IMR-90 (cell line): Measurements from ENCODE around the gene CDKN1A. TPM values are rescaled to one million over a fixed set of nuclear protein-coding genes. Genes with fewer than 3 reads are reported as not detected.

Source experiments
- ATAC-seq: fragments of 200-7000 bp; cut with Tn5 transposase; 2 replicates; pipeline ENCODE4 v1.9.1; 2020; ENCODE audit warnings: low read depth, mild to moderate bottlenecking, moderate library complexity
- BruUV-seq: library from RNA; stranded (reverse); fragments of 400-500 nt; replicated peaks from 2 replicates; lab custom pipeline; 2021; lab: Mats Ljungman, UMichigan
- CTCF ChIA-PET: fragments of 300-600 bp; formaldehyde crosslinking; extraction: SDS; loops from one replicate; lab custom pipeline; 2021; ENCODE audit warnings: antibody characterized with exemption; lab: Yijun Ruan, JAX
- POLR2A ChIA-PET: fragments of 300-600 bp; sonication (Branson Sonifier 250); formaldehyde crosslinking; loops from one replicate; lab custom pipeline; 2022; ENCODE audit warnings: antibody characterized with exemption; ENCODE audit not compliant: unreplicated experiment; lab: Charles Lee
- DNase-seq: peaks from one replicate; pipeline ENCODE4 v3.0.0; 2013
- H2AFZ ChIP-seq: replicated peaks from 2 replicates; pipeline ENCODE3; 2013; ENCODE audit warnings: low read length, mild to moderate bottlenecking; ENCODE audit not compliant: poor library complexity
- H2AK5ac ChIP-seq: 2 replicates; pipeline ENCODE4 v1.6.1; 2013; ENCODE audit warnings: low read depth, low read length, inconsistent platforms
- H2AK9ac ChIP-seq: replicated peaks from 2 replicates; pipeline ENCODE3; 2013; ENCODE audit warnings: mild to moderate bottlenecking, low read depth, low read length, moderate library complexity; ENCODE audit not compliant: poor library complexity
- H2BK120ac ChIP-seq: 2 replicates; pipeline ENCODE4 v1.6.1; 2013; ENCODE audit warnings: low read depth, low read length, inconsistent platforms
- H2BK15ac ChIP-seq: 3 replicates; pipeline ENCODE4 v1.6.1; 2013; ENCODE audit warnings: low read depth, low read length, inconsistent platforms
- H2BK20ac ChIP-seq: 2 replicates; pipeline ENCODE4 v1.6.1; 2013; ENCODE audit warnings: low read depth, mild to moderate bottlenecking, inconsistent platforms, low read length, moderate library complexity
- H2BK5ac ChIP-seq: 2 replicates; pipeline ENCODE4 v1.6.1; 2013; ENCODE audit warnings: mild to moderate bottlenecking, low read depth, low read length, inconsistent platforms; ENCODE audit not compliant: poor library complexity, severe bottlenecking
- H3K14ac ChIP-seq: replicated peaks from 2 replicates; pipeline ENCODE4 v1.6.1; 2013; ENCODE audit warnings: low read depth, low read length, inconsistent platforms
- H3K18ac ChIP-seq: 2 replicates; pipeline ENCODE4 v1.6.1; 2013; ENCODE audit warnings: low read depth, low read length, control low read depth
- H3K23ac ChIP-seq: 2 replicates; pipeline ENCODE4 v1.6.1; 2013; ENCODE audit warnings: low read depth, low read length, inconsistent platforms
- H3K27ac ChIP-seq: 2 replicates; pipeline ENCODE4 v1.5.1; 2013; ENCODE audit warnings: mild to moderate bottlenecking, control low read depth, low read length; ENCODE audit not compliant: insufficient read depth
- H3K27me3 ChIP-seq: 2 replicates; pipeline ENCODE4 v1.6.1; 2013; ENCODE audit warnings: low read length; ENCODE audit not compliant: control insufficient read depth, insufficient read depth
- H3K36me3 ChIP-seq: 2 replicates; pipeline ENCODE4 v1.6.1; 2013; ENCODE audit warnings: low read length, mixed read lengths; ENCODE audit not compliant: control insufficient read depth, insufficient read depth
- H3K4ac ChIP-seq: 2 replicates; pipeline ENCODE4 v1.6.1; 2013; ENCODE audit warnings: low read depth, low read length, inconsistent platforms
- H3K4me1 ChIP-seq: 2 replicates; pipeline ENCODE4 v1.6.1; 2013; ENCODE audit warnings: low read length, mixed read lengths; ENCODE audit not compliant: control insufficient read depth, insufficient read depth
- H3K4me2 ChIP-seq: 2 replicates; pipeline ENCODE4 v1.6.1; 2013; ENCODE audit warnings: low read depth, mild to moderate bottlenecking, control low read depth, low read length, moderate library complexity
- H3K4me3 ChIP-seq: 2 replicates; pipeline ENCODE4 v1.5.1; 2013; ENCODE audit warnings: low read depth, mild to moderate bottlenecking, control low read depth, low read length, moderate library complexity; ENCODE audit not compliant: insufficient read depth
- H3K56ac ChIP-seq: 2 replicates; pipeline ENCODE4 v1.6.1; 2013; ENCODE audit warnings: low read length, inconsistent platforms; ENCODE audit not compliant: insufficient read depth; ENCODE audit errors: extremely low read depth
- H3K79me1 ChIP-seq, 2 experiments: 2 replicates each; pipeline ENCODE4 v1.6.1; 2013; ENCODE audit warnings: low read length in 2 of 2, inconsistent platforms in 1 of 2, low read depth in 1 of 2
- H3K9ac ChIP-seq: 2 replicates; pipeline ENCODE4 v1.6.1; 2013; ENCODE audit warnings: low read depth, low read length, control low read depth
- H3K9me1 ChIP-seq: 2 replicates; pipeline ENCODE4 v1.6.1; 2013; ENCODE audit warnings: low read length, inconsistent platforms; ENCODE audit not compliant: insufficient read depth
- H3K9me3 ChIP-seq: 2 replicates; pipeline ENCODE4 v1.6.1; 2013; ENCODE audit warnings: low read length; ENCODE audit not compliant: control insufficient read depth, insufficient read depth
- H4K20me1 ChIP-seq: 2 replicates; pipeline ENCODE4 v1.6.1; 2013; ENCODE audit warnings: low read length, inconsistent platforms; ENCODE audit not compliant: insufficient read depth
- H4K5ac ChIP-seq: 2 replicates; pipeline ENCODE4 v1.6.1; 2013; ENCODE audit warnings: mild to moderate bottlenecking, low read depth, low read length, control low read depth
- H4K8ac ChIP-seq, 2 experiments: 2 replicates each; pipeline ENCODE4 v1.6.1; 2013; ENCODE audit warnings: low read depth in 2 of 2, low read length in 2 of 2, control low read depth in 1 of 2, inconsistent platforms in 1 of 2
- H4K91ac ChIP-seq: 2 replicates; pipeline ENCODE4 v1.6.1; 2013; ENCODE audit warnings: low read depth, low read length, inconsistent platforms; ENCODE audit not compliant: insufficient read depth
- BHLHE40 ChIP-seq: fragments of 150-350 bp; IDR thresholded peaks from 2 replicates; pipeline ENCODE4 v1.6.1; 2016; ENCODE audit warnings: mild to moderate bottlenecking, low read depth, low read length
- CEBPB ChIP-seq: IDR thresholded peaks from 2 replicates; pipeline ENCODE4 v1.6.1; 2012; ENCODE audit warnings: low read depth, low read length, improper control_type of control experiment
- MAFK ChIP-seq: IDR thresholded peaks from 2 replicates; pipeline ENCODE4 v1.6.1; 2012; ENCODE audit warnings: low read depth, low read length, improper control_type of control experiment
- MAZ ChIP-seq: IDR thresholded peaks from 2 replicates; pipeline ENCODE4 v1.6.1; 2012; ENCODE audit warnings: low read depth, mild to moderate bottlenecking, low read length, improper control_type of control experiment, moderate library complexity, borderline replicate concordance
- MXI1 ChIP-seq: IDR thresholded peaks from 2 replicates; pipeline ENCODE4 v1.6.1; 2012; ENCODE audit warnings: low read depth, mild to moderate bottlenecking, low read length, moderate library complexity, borderline replicate concordance
- POLR2A ChIP-seq: IDR thresholded peaks from 2 replicates; pipeline ENCODE4 v1.6.1; 2012; ENCODE audit warnings: mild to moderate bottlenecking, low read depth, low read length
- RCOR1 ChIP-seq: IDR thresholded peaks from 2 replicates; pipeline ENCODE4 v1.6.1; 2012; ENCODE audit warnings: mild to moderate bottlenecking, low read length, improper control_type of control experiment; ENCODE audit not compliant: insufficient replicate concordance
- RFX5 ChIP-seq: IDR thresholded peaks from 2 replicates; pipeline ENCODE4 v1.8.0; 2012; ENCODE audit warnings: low read depth, mild to moderate bottlenecking, low read length, moderate library complexity
- SMC3 ChIP-seq: fragments of 150-350 bp; IDR thresholded peaks from 2 replicates; pipeline ENCODE4 v1.6.1; 2016; ENCODE audit warnings: low read depth, mild to moderate bottlenecking, antibody characterized with exemption, low read length, moderate library complexity
- USF2 ChIP-seq: fragments of 150-350 bp; IDR thresholded peaks from 2 replicates; pipeline ENCODE4 v1.6.1; 2017; ENCODE audit warnings: mild to moderate bottlenecking, antibody characterized with exemption, low read length, low read depth
- WGBS, 2 experiments: methylation state at CpG; one replicate each; pipeline versions ENCODE4 v1.1.5 to v1.1.7; 2013; ENCODE audit warnings: missing lambda C conversion rate in 2 of 2; ENCODE audit not compliant: insufficient read length in 1 of 2; ENCODE audit errors: extremely low coverage in 2 of 2; 5-methylcytosine and 5-hydroxymethylcytosine counted together
- dilution Hi-C: fragments of 300-500 bp; cut with HindIII; formaldehyde crosslinking; loops from one replicate; pipeline ENCODE4 v1.14.3; 2018; ENCODE audit warnings: low sequenced_read_pairs; ENCODE audit not compliant: unreplicated experiment
- in situ Hi-C: fragments of 300-500 bp; cut with MboI; formaldehyde crosslinking; loops from 3 replicates; pipeline ENCODE4 v1.14.3; 2019; ENCODE audit warnings: low sequenced_read_pairs, inconsistent platforms, mixed read lengths
- intact Hi-C: fragments of 100-400 bp; cut with micrococcal nuclease; formaldehyde crosslinking; loops from 2 replicates; pipeline ENCODE4 v1.10.0; 2022
- polyA plus RNA-seq, 3 experiments: library from polyadenylated mRNA; depleted of rRNA; stranded (reverse); fragments of >200 nt; gene quantifications; 2 replicates each; pipeline ENCODE4 v1.2.3, GENCODE V29; 2012; ENCODE audit warnings: low replicate concordance in 1 of 3
- total RNA-seq: library from RNA; depleted of rRNA; stranded (reverse); fragments of >200 nt; gene quantifications from 2 replicates; pipeline ENCODE4 v1.2.3, GENCODE V29; 2012

Gene CDKN1A
- total and polyA plus RNA-seq, 2 of the 4 experiments (the other 2 are of a cell fraction): 155 to 576 TPM

- no CpG with 5 or more reads among the region's 2 CpGs for WGBS, 2 experiments
- CTCF ChIA-PET: interaction anchor here (0.9 to 1.1 kb wide), 3 partner anchors 9 to 42 kb away, joined by 3 read pairs; no protein-coding TSS in a partner anchor
- peak overlapping the region; percentile 38; the same call in 1 of the 2 replicates for H3K4me2 ChIP-seq
Observed at GRCh38 chr6:36666287-36666686, 12.2 kb upstream of the CDKN1A start.

More at GRCh38 chr6:36666287-36666686, 12.2 kb upstream of the CDKN1A start:
- H3K27ac ChIP-seq: peak overlapping the region; percentile 77; the same call in 1 of the 2 replicates
- peaks cover 0 to 23% of the 10 kb centered on the region in 2 experiments; a peak in 2 of 4 replicates for H3K79me1 ChIP-seq
- peak overlapping the region; percentile 94 for H3K14ac ChIP-seq
- DNase-seq (no peak), ATAC-seq (no peak)
- no peaks in the 10 kb centered on the region for H3K36me3 ChIP-seq
- peaks cover 14% of the 10 kb centered on the region for H3K9me1 ChIP-seq
- peak overlapping the region; percentile 98 for H2BK20ac ChIP-seq
- no TSS peak for BruUV-seq
- H2BK5ac ChIP-seq: peak overlapping the region; percentile 80
- H2AK9ac ChIP-seq: peak overlapping the region; percentile 83
- no peak overlapping the region for H3K4me3 ChIP-seq
- dilution Hi-C loops: no loop called here
- H3K27me3 ChIP-seq: no peaks in the 10 kb centered on the region
- H3K56ac ChIP-seq: peak overlapping the region; percentile 35; the same call in 1 of the 2 replicates
- no peaks in the 10 kb centered on the region for H4K20me1 ChIP-seq
- peak overlapping the region; percentile 91 for H3K18ac ChIP-seq
- peak overlapping the region; percentile 13 for H3K23ac ChIP-seq
- peak overlapping the region; percentile 96 for H3K4ac ChIP-seq
- H3K4me1 ChIP-seq: peaks cover 13% of the 10 kb centered on the region
- H2BK15ac ChIP-seq: peak overlapping the region; percentile 82; the same call in 2 of the 3 replicates
- peak overlapping the region; percentile 42 for H3K9ac ChIP-seq
- intact Hi-C loops: no loop called here
- peak overlapping the region; percentile 15 to 98; a peak in 3 of 4 replicates for H4K8ac ChIP-seq
- H2AK5ac ChIP-seq: peak overlapping the region; percentile 88
- H2AFZ ChIP-seq: peak overlapping the region; percentile 28
- no peak for TF ChIP-seq SMC3
- TF ChIP-seq POLR2A: no peak
- no peak for TF ChIP-seq BHLHE40
- TF ChIP-seq RCOR1: no peak
- no peak for TF ChIP-seq MAZ
- TF ChIP-seq CEBPB: no peak
- no peak for TF ChIP-seq MAFK
- TF ChIP-seq USF2: no peak
- no peak for TF ChIP-seq RFX5
- TF ChIP-seq MXI1: no peak
- peak overlapping the region; percentile 83 for H4K5ac ChIP-seq
- POLR2A ChIA-PET: interaction anchor here (0.6 to 1.8 kb wide), 3 partner anchors 10 to 71 kb away, joined by 10 to 26 read pairs (median 24); partner anchors contain the start of gene CDKN1A
- peak overlapping the region; percentile 99 for H2BK120ac ChIP-seq
- H3K9me3 ChIP-seq: no peaks in the 10 kb centered on the region
- in situ Hi-C loops: no loop called here
- H4K91ac ChIP-seq: peak overlapping the region; percentile 91
